ENCODE data around the gene CYBA.

Gene CYBA

DNA sequence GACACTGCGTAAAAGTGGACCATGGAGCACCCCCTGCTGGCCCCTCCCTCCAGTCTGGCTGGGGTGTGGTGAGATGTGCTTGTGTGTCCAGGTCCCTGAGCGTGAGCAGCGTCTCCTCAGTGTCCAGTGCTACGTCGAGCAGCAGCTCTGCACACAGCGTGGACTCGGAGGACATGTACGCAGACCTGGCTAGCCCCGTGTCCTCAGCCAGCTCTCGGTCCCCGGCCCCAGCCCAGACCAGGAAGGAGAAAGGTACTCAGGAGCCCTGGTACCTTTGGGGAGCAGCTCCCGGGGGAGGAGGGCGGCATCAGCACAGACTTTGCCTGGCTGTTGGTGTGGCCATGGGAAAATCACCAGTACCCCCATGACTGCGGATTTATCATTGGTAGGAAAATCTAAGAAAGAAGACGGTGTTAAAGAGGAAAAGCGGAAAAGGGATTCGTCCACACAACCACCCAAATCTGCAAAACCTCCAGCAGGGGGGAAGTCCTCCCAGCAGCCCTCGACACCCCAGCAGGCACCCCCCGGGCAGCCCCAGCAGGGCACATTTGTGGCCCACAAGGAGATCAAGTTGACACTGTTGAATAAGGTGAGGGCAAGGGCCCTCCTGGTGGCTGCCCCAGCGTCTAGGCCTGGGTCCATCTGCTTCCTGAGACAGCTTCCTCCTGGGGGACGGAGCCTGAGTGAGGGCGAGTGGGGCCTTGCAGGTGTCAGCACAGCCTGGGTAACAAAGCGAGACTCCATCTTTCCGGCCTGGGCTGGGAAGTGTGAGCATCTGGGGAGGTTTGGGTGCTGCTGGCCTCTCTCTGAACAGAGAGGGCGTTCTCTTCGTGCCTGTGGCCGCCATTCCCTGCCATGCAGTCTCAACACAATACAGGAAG, 23.1 kb downstream of the CYBA start:
- no peak for DNase-seq

DNA sequence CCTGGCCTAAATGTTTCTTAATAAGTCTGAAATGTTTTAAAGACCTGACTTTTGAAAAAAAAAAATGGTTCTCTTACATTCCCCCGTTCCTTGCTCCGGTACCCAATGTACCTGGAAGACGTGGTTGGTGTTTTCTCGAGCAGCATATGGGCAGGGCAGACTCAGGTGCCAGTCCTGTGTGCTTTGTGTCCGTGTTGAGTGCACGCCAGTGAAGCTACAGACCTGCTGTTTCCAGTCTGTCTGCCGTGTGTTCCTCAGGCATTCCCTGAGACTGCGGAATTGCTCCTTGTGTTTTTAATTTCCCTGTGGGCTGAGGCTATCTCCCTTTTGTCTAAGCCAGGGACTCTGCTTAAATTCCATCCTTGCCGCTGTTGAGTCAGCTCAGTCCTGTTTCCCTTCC, 24.2 kb downstream of the CYBA start:
- no peak for DNase-seq

DNA sequence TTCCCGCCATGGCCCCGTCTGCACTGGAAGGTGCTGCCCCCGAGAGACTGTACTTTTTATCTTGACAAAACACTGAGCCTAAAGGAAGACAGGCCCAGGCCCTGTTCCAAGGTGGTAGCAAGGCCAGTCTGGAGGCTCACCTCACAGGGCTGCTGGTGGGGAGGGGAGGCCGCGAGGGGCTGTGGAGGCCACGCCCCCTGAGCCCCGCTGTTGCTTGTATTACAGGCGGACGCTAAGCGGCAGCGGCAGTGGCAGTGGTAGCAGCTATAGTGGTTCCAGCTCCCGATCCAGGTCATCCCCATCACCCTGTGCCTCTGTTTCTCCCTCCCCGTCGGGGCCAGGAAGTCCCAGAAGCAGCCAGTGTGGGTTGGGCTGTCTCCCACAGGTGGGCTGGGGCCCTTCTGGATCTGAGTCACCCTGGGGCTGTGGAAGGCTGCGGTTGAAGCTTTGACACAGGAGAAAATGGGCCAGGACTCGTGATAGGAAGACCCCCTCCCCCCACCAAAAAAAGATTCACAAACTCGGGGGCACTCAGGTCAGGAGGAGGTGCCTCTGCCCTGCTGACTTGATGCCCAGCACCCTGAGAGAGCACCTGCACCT, 25.8 kb downstream of the CYBA start:
- DNase-seq, result no peak

DNA sequence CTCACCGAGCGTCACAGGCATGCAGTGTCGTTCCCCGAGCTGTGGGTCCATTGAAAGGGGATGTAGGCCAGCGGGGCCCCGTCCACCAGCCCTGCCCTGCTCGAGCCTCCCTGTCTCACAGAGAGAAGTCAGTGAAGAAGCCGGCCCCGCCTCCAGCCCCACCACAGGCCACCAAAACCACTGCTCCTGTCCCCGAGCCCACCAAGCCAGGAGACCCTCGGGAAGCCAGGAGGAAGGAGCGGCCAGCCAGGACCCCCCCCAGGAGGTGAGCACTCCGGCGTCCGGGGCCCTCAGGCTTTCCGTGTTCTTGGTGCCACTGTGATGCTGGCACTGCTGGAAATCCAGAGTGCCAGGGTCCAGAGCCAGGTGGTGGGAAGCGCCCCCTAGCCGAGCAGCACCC, 26.4 kb downstream of the CYBA start:
- no peak for DNase-seq

DNA sequence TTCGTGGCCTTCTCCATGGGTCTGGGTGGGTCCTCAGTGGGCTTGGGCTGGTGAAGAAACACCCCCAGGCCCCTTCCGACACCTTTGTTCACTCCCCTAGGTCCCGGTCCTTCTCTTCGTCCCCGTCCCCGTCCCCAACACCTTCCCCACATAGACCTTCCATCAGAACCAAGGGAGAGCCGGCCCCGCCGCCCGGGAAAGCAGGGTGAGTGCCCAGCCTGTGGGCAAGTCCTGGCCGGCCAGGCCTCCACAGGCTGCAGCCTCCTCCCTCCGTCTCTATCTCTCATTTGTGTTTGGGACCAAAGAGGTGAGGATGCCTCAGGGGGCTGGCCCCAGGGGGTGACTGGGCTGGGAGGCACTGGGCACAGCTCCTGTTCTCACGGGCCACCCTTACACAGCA, 27.0 kb downstream of the CYBA start:
- no peak for DNase-seq

DNA sequence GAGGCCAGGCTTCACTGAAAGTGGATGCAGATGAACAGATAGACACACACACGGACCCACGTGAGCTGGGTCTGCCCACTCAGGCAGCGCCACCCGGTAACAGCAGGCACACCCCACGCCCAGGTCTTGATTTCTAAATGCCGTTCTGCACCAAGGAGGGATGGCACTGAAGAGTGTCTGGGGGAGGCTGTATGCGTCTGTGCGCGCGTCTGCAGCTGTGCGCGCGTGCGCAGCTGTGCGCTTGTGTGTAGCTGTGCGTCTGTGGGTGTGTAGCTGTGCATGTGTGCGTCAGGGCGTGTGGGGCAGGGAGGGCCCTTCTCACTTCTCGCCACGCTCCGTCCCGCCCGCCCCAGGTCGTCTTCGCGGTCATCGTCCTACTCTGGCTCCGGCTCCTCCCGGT, 28.0 kb downstream of the CYBA start:
- no peak for DNase-seq

DNA sequence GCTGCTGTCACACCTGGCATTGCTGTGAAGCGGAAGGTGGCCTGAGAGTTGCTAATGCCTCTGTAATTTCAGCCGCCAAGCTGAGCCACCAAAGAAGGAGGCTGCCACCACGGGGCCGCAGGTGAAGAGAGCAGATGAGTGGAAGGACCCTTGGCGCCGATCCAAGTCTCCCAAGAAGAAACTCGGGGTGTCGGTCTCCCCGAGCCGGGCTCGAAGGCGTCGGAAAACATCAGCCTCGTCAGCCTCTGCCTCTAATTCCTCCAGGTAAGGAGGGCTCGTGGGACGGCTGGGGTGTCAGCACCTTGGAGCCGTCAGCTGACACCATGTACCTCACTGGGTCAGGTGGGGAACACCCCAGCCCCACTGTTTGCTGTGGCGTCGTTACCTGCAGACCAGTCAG, 28.7 kb downstream of the CYBA start:
- DNase-seq, result no peak

DNA sequence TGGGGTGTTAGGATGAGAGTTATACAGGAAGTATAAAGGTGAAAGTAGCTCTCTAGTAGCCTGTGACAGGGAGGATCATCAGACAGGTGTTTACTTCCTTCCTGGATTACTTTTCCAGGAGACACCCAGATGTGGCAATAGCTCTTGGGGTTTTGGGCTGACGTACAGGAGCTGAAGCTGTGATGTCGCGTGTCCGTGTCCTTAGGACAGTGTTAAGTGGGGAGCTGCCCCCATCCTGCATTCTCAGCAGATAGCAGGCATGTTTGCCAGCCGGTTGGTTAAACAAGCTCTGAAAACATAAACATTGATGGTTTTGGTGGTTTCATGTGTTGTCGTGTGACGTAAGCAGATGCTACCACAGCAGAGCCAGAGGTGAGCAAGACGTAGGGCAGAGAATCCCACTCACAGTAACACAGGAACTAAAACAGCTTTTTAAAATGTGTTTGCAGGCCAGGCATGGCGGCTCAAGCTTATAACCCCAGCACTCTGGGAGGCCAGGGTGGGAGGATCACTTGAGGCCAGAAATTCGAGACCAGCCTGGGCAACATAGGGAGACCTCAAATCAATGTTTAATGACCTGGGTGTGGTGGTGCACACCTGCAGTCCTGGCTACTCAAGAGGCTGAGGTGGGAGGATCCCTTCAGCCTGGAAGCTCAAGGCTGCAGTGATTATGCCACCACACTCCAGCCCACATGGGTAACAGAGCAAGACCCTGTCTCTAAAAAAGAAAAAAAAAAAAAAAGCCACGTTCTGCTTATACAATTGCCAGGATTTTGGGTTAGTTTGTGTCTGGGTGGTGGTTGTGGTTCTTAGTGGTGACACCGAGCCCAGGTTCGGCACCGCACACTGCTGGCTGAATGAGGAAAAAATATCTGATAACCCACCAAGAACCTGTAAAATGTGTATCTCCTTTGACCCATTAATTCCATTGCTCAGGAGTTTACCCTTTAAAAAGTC, 30.7 kb downstream of the CYBA start:
- DNase-seq, result no peak

DNA sequence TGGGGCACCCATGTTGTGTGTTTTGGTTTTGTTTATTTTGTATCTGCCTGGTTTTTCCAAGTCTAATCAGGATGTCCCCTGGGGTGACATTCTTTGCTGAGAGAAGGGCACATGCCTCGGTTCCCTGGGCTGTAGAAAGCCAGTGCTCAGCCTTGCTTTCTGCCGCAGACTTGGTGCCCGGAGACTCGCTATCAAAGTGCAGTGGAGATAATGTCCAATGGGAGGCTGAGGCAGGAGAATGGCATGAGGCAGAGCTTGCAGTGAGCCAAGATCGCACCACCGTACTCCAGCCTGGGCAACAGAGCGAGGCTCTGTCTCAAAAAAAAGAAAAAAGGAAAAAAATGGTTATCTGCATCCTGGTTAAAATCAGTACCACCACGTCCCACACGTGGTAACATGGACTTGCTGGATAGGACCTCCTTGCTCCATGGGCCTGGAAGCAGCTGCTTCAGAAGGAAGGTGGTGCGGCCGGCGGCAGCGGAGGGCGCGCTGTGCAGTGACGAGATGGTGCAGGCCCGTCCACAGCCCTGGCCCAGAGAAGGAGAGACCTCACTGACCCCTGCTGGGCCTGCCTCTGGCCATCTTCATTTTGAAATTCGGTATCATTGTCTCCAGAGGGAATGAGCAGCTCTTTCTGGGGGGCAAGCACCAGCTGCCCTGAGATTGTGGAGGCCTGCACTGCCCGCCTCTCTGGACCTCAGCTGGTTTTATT, 31.7 kb downstream of the CYBA start:
- DNase-seq, result no peak

DNA sequence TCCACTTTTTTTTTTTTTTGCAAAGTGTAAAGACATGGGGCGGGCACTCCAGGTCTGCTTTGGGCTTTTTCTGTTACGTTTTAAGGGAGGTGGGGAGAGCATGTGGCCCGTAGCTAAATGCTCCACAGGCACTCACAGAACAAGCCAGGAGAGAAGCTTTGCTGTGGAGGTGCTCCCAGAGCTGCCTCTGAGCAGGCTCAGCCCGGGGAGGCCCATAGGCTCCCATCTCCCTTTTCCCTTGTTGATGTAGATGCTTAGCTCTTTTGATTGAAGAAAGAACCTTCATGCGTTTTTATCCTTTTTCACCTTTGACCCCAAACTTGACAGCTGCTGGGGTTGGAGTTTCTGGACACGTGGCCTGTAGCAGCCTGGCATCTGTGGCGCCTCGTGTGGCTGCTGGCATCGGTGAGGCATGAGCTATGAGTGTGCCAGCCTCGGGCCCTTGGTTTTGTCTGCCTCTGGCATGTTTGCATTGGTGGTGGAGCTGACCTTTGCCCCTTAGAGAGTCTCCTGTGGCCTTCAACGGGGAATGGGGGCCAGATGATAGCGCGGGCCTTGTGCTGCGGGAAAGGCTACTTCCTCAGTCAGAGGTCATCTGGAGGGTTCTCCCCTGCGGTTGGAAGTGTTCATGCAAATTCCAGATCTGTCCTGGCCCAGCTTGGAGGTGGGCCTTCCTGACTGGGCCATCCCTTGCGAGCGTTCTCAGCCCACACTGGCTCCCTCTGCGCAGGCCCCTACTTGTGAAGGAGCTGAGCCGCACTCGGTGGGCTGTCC, 32.5 kb downstream of the CYBA start:
- DNase-seq, result no peak

DNA sequence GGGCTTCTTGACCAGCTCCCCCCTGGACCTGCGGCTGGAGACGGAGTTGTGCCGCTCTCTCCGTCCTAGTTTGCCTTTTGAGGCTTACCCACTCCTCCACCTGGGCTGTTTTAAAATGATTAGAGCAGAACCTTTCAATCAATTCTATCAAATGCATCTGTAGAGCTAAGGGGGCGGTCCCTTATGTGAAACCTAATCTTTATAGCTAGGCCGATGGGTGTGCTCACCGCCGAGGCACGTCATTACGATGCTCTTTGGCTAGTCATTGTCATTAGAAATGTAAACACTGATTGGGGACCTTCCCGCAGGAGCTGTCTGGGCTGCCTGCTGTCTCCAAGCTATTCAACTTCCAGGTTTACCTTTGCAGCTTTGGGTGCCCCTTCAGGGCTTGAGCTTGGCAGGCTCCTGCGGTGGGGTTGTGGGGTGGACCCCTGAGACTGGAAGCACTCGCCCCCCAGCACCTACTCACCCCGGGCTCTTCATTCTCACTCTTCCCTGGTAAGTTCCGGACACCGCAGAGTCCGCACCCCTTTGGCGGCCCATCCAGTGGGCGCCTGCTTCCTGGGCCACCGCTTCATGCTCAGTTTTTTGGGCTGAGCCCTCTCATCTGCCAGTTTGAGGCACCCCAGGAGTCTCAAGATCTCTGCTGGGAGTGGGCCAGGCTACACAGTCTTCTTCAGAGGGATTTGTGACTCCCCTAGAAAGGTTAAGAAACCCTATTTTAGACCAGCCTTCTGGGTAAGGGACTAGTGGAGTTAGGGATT, 33.4 kb downstream of the CYBA start:
- no peak for DNase-seq

DNA sequence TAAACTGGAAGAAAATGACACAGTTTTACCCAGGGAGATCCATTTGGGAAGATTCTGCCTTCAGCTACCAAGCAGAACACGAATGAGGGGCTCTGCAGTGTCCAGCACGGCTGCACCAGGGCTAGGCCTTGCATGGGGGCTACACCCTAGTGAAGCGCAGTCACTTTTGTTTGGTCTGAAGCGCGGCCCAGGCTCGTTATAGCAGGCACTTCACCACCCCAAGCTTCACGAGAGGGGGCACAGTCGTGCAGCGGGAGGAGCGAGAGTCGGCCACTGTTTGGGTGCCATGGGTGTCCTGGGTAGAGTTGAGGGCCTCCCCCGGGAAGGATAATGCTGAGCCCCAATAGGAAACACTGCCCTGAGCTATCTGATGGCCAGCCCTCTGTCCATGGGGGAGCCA, 34.1 kb downstream of the CYBA start:
- no peak for DNase-seq

DNA sequence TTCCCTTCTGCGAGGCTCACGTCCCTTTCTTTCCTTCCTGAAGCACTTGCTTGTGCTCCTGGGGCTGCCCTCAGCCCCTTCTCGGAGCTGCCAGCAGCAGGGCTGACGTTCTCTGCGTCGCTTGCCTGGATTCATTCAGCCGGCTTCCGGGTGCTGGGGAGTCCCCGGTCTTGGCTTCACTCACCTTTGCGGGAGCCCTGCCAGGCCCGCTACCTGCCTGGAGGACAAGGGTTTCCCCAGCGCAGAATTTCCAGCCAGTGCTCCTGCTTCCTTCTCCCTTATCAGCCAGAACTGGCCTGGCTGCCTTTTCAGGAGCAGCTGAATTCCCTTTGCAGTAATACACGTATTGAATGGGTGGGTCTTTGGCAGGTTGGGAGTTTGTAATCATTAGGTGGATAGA, 34.5 kb downstream of the CYBA start:
- DNase-seq, result no peak

DNA sequence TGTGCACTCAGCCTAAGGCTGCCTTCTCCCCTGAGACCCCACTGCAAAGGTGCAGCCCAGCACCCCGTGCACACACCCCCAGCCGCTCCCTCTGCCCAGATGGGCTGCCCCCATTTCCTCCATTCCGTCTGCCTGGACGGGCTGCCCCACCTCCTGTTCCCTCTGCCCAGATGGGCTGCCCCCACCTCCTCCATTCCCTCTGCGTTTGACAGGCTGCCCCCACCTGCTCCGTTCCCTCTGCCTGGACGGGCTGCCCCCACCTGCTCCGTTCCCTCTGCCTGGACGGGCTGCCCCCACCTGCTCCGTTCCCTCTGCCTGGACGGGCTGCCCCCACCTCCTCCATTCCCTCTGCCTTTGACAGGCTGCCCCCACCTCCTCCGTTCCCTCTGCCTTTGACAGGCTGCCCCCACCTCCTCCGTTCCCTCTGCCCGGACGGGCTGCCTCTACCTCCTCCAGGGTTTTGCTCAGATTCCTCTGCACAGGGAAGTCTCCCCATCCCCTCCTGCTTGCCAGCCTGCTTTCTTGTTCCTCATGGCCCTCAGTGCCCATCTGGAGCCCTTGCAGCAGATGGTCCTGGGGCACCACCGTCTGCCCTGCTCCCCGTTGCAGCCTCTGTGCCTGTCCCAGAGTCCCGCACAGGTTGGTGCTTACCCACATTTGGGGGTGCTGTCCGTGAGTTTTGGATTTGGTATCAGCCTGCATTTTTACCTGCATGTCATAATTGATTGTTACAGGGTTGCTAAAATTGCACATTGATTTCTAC, 35.9 kb downstream of the CYBA start:
- no peak for DNase-seq

DNA sequence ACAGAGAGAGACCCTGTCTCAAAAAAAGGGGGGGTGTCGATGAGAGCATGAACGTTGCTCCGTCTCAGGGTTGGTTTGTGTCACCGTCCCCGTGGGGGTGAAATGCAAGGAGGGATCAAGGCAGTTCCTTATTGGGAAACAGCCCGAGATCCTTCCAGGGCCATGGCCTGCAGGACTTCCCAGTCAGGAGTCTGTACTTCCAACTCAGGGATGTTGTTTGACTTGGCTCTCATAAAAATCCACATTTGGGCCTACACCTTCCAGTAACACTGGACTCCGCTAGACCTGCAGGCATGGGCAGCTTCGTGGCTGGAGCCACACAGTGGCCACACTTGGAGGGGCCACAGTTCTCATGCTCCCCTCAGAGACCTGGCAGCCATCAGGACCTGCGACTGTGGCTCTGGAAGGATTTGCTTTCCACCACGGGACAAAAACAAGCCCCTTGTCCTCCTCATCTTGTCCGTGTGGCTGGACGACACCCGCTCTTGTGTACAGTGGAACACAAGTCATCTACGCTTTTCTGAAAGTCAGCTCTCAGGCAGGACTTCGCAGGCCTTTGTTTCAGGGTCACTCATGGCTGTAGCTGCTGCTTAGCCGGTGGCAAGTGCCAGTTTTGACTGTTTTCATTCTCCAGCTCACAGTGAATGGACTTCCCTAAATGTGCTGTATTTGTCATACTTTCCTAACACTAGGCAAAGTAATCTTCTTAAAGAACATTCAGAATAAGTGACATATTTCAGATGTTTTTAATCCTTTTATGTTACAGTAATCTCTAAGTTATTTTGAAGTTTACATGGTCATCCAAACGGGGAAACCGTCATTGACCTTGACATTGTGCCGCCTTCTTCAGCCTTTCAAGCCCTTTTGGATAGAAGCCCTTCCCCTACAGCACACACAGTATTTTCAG, 36.7 kb downstream of the CYBA start:
- DNase-seq, result peak; percentile 21

DNA sequence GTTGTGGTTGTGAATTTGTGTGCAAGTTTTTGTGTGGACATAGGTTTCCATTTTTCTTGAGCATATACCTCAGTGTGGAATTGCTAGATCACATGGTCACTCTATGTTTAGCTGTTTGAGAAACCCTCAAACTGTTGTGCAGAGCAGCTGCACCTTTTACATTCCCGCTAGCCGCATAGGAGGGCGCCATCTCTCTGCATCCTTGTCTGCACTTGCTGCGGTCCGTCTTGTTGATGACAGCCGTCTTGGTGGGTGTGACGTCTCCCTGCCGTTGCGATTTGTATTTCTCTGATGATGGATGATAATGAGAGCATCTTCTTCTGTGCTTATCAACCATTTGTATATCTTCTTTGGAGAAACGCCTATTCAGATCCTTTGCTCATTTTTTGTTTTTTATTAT, 37.6 kb downstream of the CYBA start:
- DNase-seq, result no peak

DNA sequence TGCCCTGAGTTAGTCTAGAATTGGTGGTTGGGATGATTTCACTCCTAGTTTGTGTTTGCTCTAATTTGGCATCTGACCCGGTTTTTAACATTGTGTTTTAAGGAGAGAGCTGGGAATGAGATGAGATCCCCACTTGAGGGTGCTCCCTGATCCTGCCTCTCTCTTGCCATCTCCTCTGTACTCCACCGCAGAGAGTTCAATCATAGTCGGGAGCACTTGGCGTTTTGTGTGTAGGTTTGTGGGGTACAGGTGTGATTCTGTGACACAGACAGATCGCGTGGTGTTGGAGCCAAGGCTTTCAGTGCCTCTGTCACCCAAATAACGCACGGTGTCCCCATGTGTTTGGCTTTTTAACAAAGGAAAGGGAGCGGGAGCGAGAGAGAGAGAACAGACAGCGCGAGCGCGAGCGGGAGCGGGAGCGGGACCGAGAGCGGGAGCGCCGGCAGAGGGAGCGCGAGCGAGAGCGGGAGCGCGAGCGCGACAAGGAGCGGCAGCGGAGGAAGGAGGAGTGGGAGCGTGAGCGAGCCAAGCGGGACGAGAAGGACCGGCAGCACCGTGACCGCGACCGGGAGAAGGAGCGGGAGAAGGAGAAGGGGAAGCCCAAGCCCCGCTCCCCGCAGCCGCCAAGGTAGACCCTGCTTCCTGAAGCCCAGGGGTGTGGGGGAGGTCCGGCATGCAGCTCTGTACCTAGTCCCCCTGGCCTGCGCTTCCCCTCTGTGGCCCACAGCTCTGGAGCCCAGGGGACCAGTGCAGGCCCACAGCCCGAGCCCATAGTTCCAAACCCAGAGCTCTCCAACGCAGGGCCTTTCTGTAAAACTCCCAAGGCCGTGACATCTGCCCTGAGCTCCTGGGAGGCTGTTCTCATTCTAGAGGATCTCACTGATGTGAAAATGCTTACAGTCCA, 39.7 kb downstream of the CYBA start:
- no peak for DNase-seq

DNA sequence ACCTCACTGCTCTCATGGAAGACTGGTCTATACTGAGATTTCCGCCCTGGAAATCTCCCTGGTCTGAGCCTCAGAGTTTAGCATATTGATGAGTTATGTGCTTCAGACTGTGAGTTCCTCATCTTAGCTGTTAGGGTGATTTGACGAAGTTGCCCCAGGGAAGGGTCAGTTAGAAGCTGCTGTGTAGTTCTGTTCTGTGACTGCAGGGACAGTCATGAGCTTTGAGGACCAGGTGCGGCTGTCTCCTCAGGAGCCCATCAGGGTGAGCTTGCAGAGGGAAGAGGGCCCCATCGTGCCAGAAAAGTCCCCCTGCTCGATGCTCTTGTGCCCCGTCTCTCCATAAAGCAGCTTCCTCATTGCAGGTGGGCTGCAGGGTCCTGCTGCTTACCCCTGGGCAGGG, 40.8 kb downstream of the CYBA start:
- DNase-seq, result no peak
